GM18511 (cell line): ENCODE data around the gene CLCN3.
"Not testable (repeated sequence)": the region's sequence is repeated elsewhere in the genome, so short reads cannot be mapped to it uniquely, and the experiment has no call there.

Source experiments
- ATAC-seq: cut with Tn5 transposase; IDR thresholded peaks from one replicate; pipeline ENCODE4 v1.9.1; 2021; ENCODE audit warnings: mild to moderate bottlenecking, moderate library complexity; ENCODE audit not compliant: unreplicated experiment

The CLCN3 gene

GRCh38 chr4:169766741-169767140 lies 146.4 kb downstream of the CLCN3 start:
- ATAC-seq = no peak

DNA sequence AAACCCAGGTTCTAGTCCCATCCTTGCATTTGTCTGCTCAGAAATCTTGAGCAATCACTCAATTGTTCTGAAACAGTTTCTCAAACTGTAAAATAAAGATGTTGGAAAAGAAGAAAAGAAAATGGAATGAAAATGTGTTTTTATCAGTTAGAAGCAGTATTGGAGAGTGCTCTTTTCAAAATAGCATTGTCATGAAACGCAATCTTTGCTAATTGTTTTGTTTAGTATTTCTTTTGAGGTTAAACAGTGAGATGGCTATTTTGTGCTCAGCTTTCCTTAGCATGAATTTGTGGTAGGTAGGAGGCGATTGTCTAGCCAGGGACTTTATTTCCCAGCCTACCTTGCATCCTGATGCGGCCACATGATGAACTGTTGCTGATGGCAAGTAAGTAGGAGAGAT lies 148.0 kb downstream of the CLCN3 start:
- no peak for ATAC-seq

- ATAC-seq = no peak
These were observed 150.0 kb downstream of the CLCN3 start for GRCh38 chr4:169770416-169770815.

GRCh38 chr4:169771556-169772080 lies 151.2 kb downstream of the CLCN3 start:
- not testable (repeated sequence) for ATAC-seq
